ENCODE measurements around the gene ADAMTS18.

DNA sequence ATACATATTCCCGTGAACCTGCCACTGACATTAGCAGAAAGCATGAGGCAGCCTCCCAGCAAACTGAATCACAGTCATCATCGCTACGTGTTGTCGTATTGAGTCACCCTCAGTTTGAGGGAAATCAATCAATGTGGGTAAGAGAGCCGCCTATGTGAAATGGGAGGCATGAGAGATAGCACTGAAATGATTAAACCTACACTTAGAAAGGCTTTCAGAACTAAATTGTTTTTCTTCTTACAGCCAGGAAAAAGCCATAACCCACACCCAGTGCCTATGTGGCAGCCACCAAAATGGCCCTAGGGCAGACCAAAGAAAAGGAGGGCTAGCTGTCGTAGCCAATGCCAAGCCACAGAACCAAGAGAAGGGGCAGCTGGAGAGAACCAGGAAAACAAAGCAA is 90.5 kb downstream of the ADAMTS18 start:
- TF ChIP-seq, protein P1, sequence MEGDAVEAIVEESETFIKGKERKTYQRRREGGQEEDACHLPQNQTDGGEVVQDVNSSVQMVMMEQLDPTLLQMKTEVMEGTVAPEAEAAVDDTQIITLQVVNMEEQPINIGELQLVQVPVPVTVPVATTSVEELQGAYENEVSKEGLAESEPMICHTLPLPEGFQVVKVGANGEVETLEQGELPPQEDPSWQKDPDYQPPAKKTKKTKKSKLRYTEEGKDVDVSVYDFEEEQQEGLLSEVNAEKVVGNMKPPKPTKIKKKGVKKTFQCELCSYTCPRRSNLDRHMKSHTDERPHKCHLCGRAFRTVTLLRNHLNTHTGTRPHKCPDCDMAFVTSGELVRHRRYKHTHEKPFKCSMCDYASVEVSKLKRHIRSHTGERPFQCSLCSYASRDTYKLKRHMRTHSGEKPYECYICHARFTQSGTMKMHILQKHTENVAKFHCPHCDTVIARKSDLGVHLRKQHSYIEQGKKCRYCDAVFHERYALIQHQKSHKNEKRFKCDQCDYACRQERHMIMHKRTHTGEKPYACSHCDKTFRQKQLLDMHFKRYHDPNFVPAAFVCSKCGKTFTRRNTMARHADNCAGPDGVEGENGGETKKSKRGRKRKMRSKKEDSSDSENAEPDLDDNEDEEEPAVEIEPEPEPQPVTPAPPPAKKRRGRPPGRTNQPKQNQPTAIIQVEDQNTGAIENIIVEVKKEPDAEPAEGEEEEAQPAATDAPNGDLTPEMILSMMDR (IDR thresholded peaks at IDR 0.05 in 2 of 3, conservative IDR thresholded peaks at IDR 0.05 in 1 of 3; ENCODE audit: borderline replicate concordance in 1 of 3, insufficient read depth in 1 of 3, low read depth in 2 of 3, low read length in 2 of 3), result no peak
- TF ChIP-seq SIN3A (IDR thresholded peaks at IDR 0.05; ENCODE audit: low read depth) (no peak), EZH2 (IDR thresholded peaks at IDR 0.05) (no peak), ZNF274 (IDR thresholded peaks at IDR 0.05; ENCODE audit: low read depth, low read length) (no peak), POLR2A (IDR thresholded peaks at IDR 0.05; ENCODE audit: borderline replicate concordance, extremely low read depth, insufficient read depth, insufficient read length) (no peak), JUND (IDR thresholded peaks at IDR 0.05) (no peak), EZH2phosphoT487 (IDR thresholded peaks at IDR 0.05; ENCODE audit: borderline replicate concordance) (no peak), SP1 (IDR thresholded peaks at IDR 0.05; ENCODE audit: low read depth) (no peak), POLR2AphosphoS5 (IDR thresholded peaks at IDR 0.05; ENCODE audit: low read depth, low read length) (no peak), RAD21 (IDR thresholded peaks at IDR 0.05; ENCODE audit: low read depth) (no peak), FOSL1 (IDR thresholded peaks at IDR 0.05; ENCODE audit: low read depth) (no peak)
- TF ChIP-seq, protein P2, sequence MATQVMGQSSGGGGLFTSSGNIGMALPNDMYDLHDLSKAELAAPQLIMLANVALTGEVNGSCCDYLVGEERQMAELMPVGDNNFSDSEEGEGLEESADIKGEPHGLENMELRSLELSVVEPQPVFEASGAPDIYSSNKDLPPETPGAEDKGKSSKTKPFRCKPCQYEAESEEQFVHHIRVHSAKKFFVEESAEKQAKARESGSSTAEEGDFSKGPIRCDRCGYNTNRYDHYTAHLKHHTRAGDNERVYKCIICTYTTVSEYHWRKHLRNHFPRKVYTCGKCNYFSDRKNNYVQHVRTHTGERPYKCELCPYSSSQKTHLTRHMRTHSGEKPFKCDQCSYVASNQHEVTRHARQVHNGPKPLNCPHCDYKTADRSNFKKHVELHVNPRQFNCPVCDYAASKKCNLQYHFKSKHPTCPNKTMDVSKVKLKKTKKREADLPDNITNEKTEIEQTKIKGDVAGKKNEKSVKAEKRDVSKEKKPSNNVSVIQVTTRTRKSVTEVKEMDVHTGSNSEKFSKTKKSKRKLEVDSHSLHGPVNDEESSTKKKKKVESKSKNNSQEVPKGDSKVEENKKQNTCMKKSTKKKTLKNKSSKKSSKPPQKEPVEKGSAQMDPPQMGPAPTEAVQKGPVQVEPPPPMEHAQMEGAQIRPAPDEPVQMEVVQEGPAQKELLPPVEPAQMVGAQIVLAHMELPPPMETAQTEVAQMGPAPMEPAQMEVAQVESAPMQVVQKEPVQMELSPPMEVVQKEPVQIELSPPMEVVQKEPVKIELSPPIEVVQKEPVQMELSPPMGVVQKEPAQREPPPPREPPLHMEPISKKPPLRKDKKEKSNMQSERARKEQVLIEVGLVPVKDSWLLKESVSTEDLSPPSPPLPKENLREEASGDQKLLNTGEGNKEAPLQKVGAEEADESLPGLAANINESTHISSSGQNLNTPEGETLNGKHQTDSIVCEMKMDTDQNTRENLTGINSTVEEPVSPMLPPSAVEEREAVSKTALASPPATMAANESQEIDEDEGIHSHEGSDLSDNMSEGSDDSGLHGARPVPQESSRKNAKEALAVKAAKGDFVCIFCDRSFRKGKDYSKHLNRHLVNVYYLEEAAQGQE (IDR thresholded peaks at IDR 0.05; ENCODE audit: low read depth), result no peak
- TF ChIP-seq, protein P3, sequence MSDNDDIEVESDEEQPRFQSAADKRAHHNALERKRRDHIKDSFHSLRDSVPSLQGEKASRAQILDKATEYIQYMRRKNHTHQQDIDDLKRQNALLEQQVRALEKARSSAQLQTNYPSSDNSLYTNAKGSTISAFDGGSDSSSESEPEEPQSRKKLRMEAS (IDR thresholded peaks at IDR 0.05), result no peak
- TF ChIP-seq, protein P4, sequence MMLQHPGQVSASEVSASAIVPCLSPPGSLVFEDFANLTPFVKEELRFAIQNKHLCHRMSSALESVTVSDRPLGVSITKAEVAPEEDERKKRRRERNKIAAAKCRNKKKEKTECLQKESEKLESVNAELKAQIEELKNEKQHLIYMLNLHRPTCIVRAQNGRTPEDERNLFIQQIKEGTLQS (IDR thresholded peaks at IDR 0.05), result no peak
